ENCODE results near the gene MORC3.
"Not testable (repeated sequence)": the region's sequence is repeated elsewhere in the genome, so short reads cannot be mapped to it uniquely, and the experiment has no call there.

Gene MORC3

GRCh38 chr21:36381841-36382589 lies 62.0 kb downstream of the MORC3 start:
- no peak for DNase-seq (ENCODE audit: low read depth in 1 of 2, low spot score in 1 of 2)

GRCh38 chr21:36382722-36383121 lies 62.7 kb downstream of the MORC3 start:
- not testable (repeated sequence) for DNase-seq (ENCODE audit: low read depth in 1 of 2, low spot score in 1 of 2)

DNA sequence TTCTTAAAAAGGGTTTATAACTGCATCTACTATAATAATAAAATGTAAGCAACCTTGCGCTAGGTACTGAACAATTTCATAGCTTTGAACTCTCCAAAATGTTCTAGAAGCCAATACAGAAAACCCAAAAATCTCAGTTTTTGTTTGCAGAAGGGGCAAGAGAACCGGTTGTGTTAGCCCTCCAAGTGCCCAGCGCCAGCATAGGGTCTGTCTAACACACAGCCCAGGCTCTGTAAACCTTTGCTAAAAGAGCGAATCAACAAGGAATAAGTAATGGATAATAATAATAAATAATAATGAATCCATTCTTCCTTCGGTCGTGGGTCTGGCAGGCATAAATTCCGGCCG lies 64.9 kb downstream of the MORC3 start:
- no peak for DNase-seq (ENCODE audit: low read depth in 1 of 2, low spot score in 1 of 2)

- peak; percentile 70 to 74 for DNase-seq (ENCODE audit: low read depth in 1 of 2, low spot score in 1 of 2)
These were observed 65.4 kb downstream of the MORC3 start, which contains the start of gene CHAF1B for GRCh38 chr21:36385233-36386030. Gene CHAF1B (plus strand): TSS chr21:36385392. CDS start chr21:36386137, 745 bp downstream.

DNA sequence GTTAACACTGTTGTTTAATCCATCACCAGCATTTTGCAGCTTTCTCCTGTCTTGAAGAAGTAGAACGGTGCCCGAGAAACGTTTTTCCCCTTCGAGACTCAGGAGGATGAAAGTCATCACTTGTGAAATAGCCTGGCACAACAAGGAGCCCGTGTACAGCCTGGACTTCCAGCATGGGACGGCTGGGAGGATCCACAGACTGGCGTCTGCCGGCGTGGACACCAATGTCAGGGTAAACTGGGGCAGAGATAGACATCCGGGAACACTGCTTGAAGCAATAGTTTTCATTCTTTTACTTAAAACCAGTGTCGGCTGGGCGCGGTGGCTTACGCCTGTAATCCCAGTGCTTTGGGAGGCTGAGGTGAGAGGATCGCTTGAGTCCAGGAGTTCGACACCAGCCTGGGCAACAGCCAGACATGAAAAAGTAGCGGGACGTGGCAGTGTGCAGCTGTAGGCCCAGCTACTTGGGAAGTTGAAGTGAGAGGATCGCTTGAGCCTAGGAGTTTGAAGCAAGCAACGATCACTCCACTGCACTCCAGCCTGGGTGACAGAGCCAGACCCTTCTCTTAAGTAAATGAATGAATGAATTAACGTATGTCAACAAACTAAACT lies 66.1 kb downstream of the MORC3 start:
- DNase-seq (ENCODE audit: low read depth in 1 of 2, low spot score in 1 of 2) = no peak

DNA sequence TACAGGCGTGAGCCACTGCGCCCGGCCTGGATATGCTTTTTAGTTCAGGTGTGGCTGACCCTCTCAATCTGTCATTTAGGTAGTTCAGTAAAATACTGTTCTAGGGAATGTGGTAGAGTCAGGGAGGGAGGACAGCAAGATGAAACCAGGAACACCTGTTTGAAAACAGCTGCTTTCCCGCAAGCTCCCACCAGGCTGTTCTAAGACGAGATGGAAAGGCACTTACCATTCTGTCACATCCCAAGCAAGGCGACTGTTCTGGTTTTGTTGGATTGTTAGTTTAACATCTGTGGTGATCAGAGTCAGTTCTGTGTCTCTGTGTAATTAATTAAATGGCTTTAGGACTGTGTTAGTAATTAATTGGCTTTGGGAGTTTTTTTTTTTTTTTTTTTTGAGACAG lies 68.1 kb downstream of the MORC3 start:
- DNase-seq (ENCODE audit: low read depth in 1 of 2, low spot score in 1 of 2) = no peak

DNA sequence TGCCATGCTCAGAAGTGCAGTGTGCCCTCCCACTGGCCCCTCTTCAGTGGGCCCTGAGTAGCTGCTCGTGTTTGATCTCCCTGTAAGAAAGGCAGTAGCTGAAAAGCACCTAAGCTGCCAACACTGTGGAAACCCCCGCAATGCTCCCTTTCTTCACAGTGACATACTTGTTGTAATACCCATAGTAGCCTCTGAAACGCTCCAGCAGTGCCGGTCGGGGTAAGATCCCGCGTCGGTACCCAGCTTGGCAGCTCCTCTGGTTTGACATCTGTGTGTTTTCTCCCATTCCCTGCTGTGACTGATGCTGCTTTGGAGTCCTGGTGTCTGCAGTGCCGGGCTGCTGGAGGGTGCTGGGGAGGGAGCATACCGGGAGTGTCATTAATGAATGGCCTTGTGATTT lies 68.8 kb downstream of the MORC3 start:
- DNase-seq (ENCODE audit: low read depth in 1 of 2, low spot score in 1 of 2) = no peak

GRCh38 chr21:36391649-36392048 lies 71.7 kb downstream of the MORC3 start:
- not testable (repeated sequence) for DNase-seq (ENCODE audit: low read depth in 1 of 2, low spot score in 1 of 2)

DNA sequence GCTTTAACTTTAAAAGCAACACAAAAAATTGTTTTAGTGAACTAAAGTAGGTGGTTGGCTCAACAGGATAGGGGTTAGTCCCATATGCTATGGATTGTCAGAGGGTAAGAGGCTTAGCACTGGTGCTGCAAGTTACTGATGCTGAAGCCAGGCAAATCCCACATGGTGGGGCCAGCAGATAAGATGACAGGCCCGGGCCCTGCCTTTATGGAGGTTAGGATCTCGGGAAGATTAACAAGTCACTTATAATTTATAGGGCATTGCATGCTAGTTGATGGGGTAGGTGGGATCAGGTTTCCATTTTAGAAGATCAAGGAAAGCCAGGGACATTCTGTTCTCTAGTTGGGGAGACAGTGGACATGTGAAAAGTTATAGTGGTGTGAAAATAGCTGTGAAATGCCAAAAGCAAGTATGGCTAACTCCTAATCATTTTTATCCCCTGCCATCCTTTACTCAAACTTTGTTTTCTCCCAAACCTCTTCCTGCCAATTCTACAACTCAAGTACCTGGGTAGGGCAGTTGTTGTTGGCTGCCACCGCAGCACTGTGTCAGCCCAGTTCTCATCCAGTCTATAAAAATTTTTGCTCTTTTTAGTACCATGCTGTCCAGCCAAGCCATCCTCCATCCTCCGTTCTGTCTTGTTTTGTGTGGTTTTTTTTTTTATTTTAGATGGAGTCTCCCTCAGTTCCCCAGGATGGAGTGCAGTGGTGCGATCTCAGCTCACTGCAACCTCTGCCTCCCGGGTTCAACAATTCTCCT lies 75.5 kb downstream of the MORC3 start:
- no peak for DNase-seq (ENCODE audit: low read depth in 1 of 2, low spot score in 1 of 2)

DNA sequence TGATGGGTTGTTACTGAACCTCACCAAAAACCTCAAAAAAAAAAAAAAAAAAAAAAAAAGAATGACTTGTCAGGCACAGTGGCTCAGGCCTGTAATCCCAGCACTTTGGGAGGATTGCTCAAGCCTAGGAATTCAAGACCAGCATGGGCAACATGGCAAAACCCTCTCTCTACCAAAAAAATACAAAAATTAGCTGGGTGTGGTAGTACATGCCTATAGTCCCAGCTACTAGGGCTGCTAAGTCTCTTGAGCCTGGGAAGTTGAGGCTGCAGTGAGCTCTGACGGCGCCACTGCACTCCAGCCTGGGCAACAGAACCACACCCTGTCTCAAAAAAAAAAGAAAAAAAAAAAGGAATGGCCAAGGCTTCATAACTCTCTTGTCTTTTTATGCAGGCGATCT lies 76.3 kb downstream of the MORC3 start:
- DNase-seq (ENCODE audit: low read depth in 1 of 2, low spot score in 1 of 2) = no peak

DNA sequence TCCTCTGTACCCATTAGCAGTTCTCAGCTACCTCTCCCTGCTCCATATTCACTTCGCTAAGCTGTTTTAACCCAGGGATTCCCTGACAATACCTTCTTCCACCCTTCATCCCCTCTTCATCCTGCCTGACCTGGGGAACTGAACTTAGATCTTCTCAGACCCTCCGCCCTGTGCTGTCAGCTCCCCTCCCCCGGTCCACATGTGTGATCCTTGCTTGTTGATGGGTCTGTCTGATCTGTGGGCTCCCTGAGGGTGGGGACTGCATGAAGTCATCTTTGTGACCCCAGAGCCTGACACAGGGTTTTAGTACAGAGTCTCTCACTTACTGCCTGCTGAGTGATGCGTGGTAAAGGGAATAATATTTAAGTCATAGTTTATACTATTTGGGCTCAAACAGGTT lies 77.0 kb downstream of the MORC3 start:
- DNase-seq (ENCODE audit: low read depth in 1 of 2, low spot score in 1 of 2) = no peak

DNA sequence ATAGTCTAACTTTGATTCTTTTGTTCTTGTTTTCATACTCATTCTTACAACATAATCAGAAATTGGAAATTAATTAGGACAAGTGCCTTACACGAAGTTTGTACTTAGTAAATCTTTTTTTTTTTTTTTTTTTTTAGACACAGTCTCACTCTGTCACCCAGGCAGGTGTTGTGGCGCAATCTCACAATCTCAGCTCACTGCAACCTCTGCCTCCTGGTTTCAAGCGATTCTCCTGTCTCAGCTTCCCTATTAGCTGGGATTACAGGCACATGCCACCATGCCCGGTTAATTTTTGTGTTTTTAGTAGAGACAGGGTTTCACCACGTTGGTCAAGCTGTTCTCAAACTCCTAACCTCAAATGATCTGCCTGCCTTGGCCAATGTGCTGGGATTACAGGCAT lies 77.6 kb downstream of the MORC3 start:
- no peak for DNase-seq (ENCODE audit: low read depth in 1 of 2, low spot score in 1 of 2)

GRCh38 chr21:36399736-36400135 lies 79.7 kb downstream of the MORC3 start:
- not testable (repeated sequence) for DNase-seq (ENCODE audit: low read depth in 1 of 2, low spot score in 1 of 2)

- no peak for DNase-seq (ENCODE audit: low read depth in 1 of 2, low spot score in 1 of 2)
These were observed 80.7 kb downstream of the MORC3 start for GRCh38 chr21:36400719-36401118.

DNA sequence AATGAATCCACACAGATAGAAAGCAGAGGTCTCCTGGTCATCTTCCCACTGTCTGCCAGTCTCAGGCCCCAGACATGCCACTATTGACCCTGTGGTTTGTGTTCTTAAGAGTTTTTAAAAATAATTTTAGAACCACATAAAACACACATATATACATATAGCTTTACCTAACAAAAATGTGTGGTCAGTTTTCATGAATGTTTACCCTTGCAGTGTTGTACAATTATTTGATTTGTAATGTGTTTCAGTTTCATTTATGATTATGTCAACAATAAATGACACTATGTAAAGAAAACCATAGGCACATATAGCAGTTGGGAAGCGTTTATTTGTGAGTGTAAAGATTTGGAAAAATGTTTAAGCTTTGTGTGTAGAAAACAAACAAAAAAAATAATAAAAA lies 82.3 kb downstream of the MORC3 start:
- no peak for DNase-seq (ENCODE audit: low read depth in 1 of 2, low spot score in 1 of 2)

DNA sequence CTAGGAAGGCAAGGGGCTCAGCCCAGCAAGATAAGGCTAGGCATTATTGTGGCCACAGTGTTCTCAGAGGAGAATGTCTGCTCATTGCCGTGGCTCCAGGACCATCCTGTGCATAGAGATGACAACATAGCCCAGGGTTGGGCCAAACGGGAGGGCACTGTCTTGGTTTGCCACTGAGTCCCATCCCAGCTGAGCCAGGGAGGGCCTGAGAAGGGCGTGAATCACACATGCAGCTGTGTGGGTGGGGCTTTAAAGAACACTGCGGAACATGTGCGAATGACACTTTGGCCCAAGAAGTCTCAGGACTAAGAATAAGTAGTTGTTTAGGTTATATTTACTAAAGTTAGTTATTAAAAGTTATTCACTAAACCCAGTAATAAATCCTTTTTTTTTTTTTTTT lies 83.7 kb downstream of the MORC3 start:
- no peak for DNase-seq (ENCODE audit: low read depth in 1 of 2, low spot score in 1 of 2)

GRCh38 chr21:36408568-36408967 lies 88.6 kb downstream of the MORC3 start:
- DNase-seq (ENCODE audit: low read depth in 1 of 2, low spot score in 1 of 2) = no peak

- DNase-seq (ENCODE audit: low read depth in 1 of 2, low spot score in 1 of 2) = no peak
These were observed 91.3 kb downstream of the MORC3 start for GRCh38 chr21:36411301-36411700.

- DNase-seq (ENCODE audit: low read depth in 1 of 2, low spot score in 1 of 2) = no peak
These were observed 92.9 kb downstream of the MORC3 start for GRCh38 chr21:36412916-36413315.

DNA sequence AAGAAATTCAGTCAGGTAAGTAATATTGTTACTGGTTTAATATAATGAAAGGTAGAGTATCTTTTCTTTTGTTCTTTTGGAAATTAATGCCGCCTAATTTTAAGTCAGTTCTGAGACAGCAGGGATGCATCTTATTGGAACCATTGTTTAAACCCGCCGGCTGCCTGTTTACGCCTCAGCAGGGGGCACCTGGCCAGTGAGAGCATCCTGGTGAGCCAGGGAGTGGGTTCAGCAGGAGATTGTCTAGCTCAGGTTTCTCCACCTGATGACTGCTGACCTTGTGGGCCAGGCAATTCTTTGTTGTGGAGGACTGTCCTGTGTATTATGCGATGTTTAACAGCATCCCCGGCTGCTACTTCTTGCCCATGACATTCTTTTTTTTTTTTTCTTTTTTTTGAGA lies 95.4 kb downstream of the MORC3 start:
- no peak for DNase-seq (ENCODE audit: low read depth in 1 of 2, low spot score in 1 of 2)

- no peak for DNase-seq (ENCODE audit: low read depth in 1 of 2, low spot score in 1 of 2)
These were observed 99.2 kb downstream of the MORC3 start for GRCh38 chr21:36419241-36419640.

Measured in activated CD4-positive, alpha-beta T cell treated with anti-CD3 and anti-CD28 coated beads, Interleukin-2, amount 50 U/mL, for 24 hours (primary cell).